IMR-90 (cell line): ENCODE measurements around the gene MMAB. TPM values are rescaled to one million over a fixed set of nuclear protein-coding genes. Genes with fewer than 3 reads are reported as not detected.

ENCODE experiments used
- ATAC-seq: fragments of 200-7000 bp; cut with Tn5 transposase; 2 replicates; pipeline ENCODE4 v1.9.1; 2020; ENCODE audit warnings: low read depth, mild to moderate bottlenecking, moderate library complexity
- BruUV-seq: library from RNA; stranded (reverse); fragments of 400-500 nt; replicated peaks from 2 replicates; lab custom pipeline; 2021; lab: Mats Ljungman, UMichigan
- CTCF ChIA-PET: fragments of 300-600 bp; formaldehyde crosslinking; extraction: SDS; loops from one replicate; lab custom pipeline; 2021; ENCODE audit warnings: antibody characterized with exemption; lab: Yijun Ruan, JAX
- POLR2A ChIA-PET: fragments of 300-600 bp; sonication (Branson Sonifier 250); formaldehyde crosslinking; loops from one replicate; lab custom pipeline; 2022; ENCODE audit warnings: antibody characterized with exemption; ENCODE audit not compliant: unreplicated experiment; lab: Charles Lee
- DNase-seq: peaks from one replicate; pipeline ENCODE4 v3.0.0; 2013
- H2AFZ ChIP-seq: replicated peaks from 2 replicates; pipeline ENCODE3; 2013; ENCODE audit warnings: low read length, mild to moderate bottlenecking; ENCODE audit not compliant: poor library complexity
- H2AK5ac ChIP-seq: 2 replicates; pipeline ENCODE4 v1.6.1; 2013; ENCODE audit warnings: low read depth, low read length, inconsistent platforms
- H2AK9ac ChIP-seq: replicated peaks from 2 replicates; pipeline ENCODE3; 2013; ENCODE audit warnings: mild to moderate bottlenecking, low read depth, low read length, moderate library complexity; ENCODE audit not compliant: poor library complexity
- H2BK120ac ChIP-seq: 2 replicates; pipeline ENCODE4 v1.6.1; 2013; ENCODE audit warnings: low read depth, low read length, inconsistent platforms
- H2BK15ac ChIP-seq: 3 replicates; pipeline ENCODE4 v1.6.1; 2013; ENCODE audit warnings: low read depth, low read length, inconsistent platforms
- H2BK20ac ChIP-seq: 2 replicates; pipeline ENCODE4 v1.6.1; 2013; ENCODE audit warnings: low read depth, mild to moderate bottlenecking, inconsistent platforms, low read length, moderate library complexity
- H2BK5ac ChIP-seq: 2 replicates; pipeline ENCODE4 v1.6.1; 2013; ENCODE audit warnings: mild to moderate bottlenecking, low read depth, low read length, inconsistent platforms; ENCODE audit not compliant: poor library complexity, severe bottlenecking
- H3K14ac ChIP-seq: replicated peaks from 2 replicates; pipeline ENCODE4 v1.6.1; 2013; ENCODE audit warnings: low read depth, low read length, inconsistent platforms
- H3K18ac ChIP-seq: 2 replicates; pipeline ENCODE4 v1.6.1; 2013; ENCODE audit warnings: low read depth, low read length, control low read depth
- H3K23ac ChIP-seq: 2 replicates; pipeline ENCODE4 v1.6.1; 2013; ENCODE audit warnings: low read depth, low read length, inconsistent platforms
- H3K27ac ChIP-seq: 2 replicates; pipeline ENCODE4 v1.5.1; 2013; ENCODE audit warnings: mild to moderate bottlenecking, control low read depth, low read length; ENCODE audit not compliant: insufficient read depth
- H3K27me3 ChIP-seq: 2 replicates; pipeline ENCODE4 v1.6.1; 2013; ENCODE audit warnings: low read length; ENCODE audit not compliant: control insufficient read depth, insufficient read depth
- H3K36me3 ChIP-seq: 2 replicates; pipeline ENCODE4 v1.6.1; 2013; ENCODE audit warnings: low read length, mixed read lengths; ENCODE audit not compliant: control insufficient read depth, insufficient read depth
- H3K4ac ChIP-seq: 2 replicates; pipeline ENCODE4 v1.6.1; 2013; ENCODE audit warnings: low read depth, low read length, inconsistent platforms
- H3K4me1 ChIP-seq: 2 replicates; pipeline ENCODE4 v1.6.1; 2013; ENCODE audit warnings: low read length, mixed read lengths; ENCODE audit not compliant: control insufficient read depth, insufficient read depth
- H3K4me2 ChIP-seq: 2 replicates; pipeline ENCODE4 v1.6.1; 2013; ENCODE audit warnings: low read depth, mild to moderate bottlenecking, control low read depth, low read length, moderate library complexity
- H3K4me3 ChIP-seq: 2 replicates; pipeline ENCODE4 v1.5.1; 2013; ENCODE audit warnings: low read depth, mild to moderate bottlenecking, control low read depth, low read length, moderate library complexity; ENCODE audit not compliant: insufficient read depth
- H3K56ac ChIP-seq: 2 replicates; pipeline ENCODE4 v1.6.1; 2013; ENCODE audit warnings: low read length, inconsistent platforms; ENCODE audit not compliant: insufficient read depth; ENCODE audit errors: extremely low read depth
- H3K79me1 ChIP-seq, 2 experiments: 2 replicates each; pipeline ENCODE4 v1.6.1; 2013; ENCODE audit warnings: low read length in 2 of 2, inconsistent platforms in 1 of 2, low read depth in 1 of 2
- H3K9ac ChIP-seq: 2 replicates; pipeline ENCODE4 v1.6.1; 2013; ENCODE audit warnings: low read depth, low read length, control low read depth
- H3K9me1 ChIP-seq: 2 replicates; pipeline ENCODE4 v1.6.1; 2013; ENCODE audit warnings: low read length, inconsistent platforms; ENCODE audit not compliant: insufficient read depth
- H3K9me3 ChIP-seq: 2 replicates; pipeline ENCODE4 v1.6.1; 2013; ENCODE audit warnings: low read length; ENCODE audit not compliant: control insufficient read depth, insufficient read depth
- H4K20me1 ChIP-seq: 2 replicates; pipeline ENCODE4 v1.6.1; 2013; ENCODE audit warnings: low read length, inconsistent platforms; ENCODE audit not compliant: insufficient read depth
- H4K5ac ChIP-seq: 2 replicates; pipeline ENCODE4 v1.6.1; 2013; ENCODE audit warnings: mild to moderate bottlenecking, low read depth, low read length, control low read depth
- H4K8ac ChIP-seq, 2 experiments: 2 replicates each; pipeline ENCODE4 v1.6.1; 2013; ENCODE audit warnings: low read depth in 2 of 2, low read length in 2 of 2, control low read depth in 1 of 2, inconsistent platforms in 1 of 2
- H4K91ac ChIP-seq: 2 replicates; pipeline ENCODE4 v1.6.1; 2013; ENCODE audit warnings: low read depth, low read length, inconsistent platforms; ENCODE audit not compliant: insufficient read depth
- BHLHE40 ChIP-seq: fragments of 150-350 bp; IDR thresholded peaks from 2 replicates; pipeline ENCODE4 v1.6.1; 2016; ENCODE audit warnings: mild to moderate bottlenecking, low read depth, low read length
- CEBPB ChIP-seq: IDR thresholded peaks from 2 replicates; pipeline ENCODE4 v1.6.1; 2012; ENCODE audit warnings: low read depth, low read length, improper control_type of control experiment
- CHD1 ChIP-seq: IDR thresholded peaks from 2 replicates; pipeline ENCODE4 v1.6.1; 2012; ENCODE audit warnings: low read depth, low read length, improper control_type of control experiment
- FOS ChIP-seq: fragments of 150-350 bp; IDR thresholded peaks from 2 replicates; pipeline ENCODE4 v1.6.1; 2016; ENCODE audit warnings: low read depth, low read length
- MAFK ChIP-seq: IDR thresholded peaks from 2 replicates; pipeline ENCODE4 v1.6.1; 2012; ENCODE audit warnings: low read depth, low read length, improper control_type of control experiment
- MAZ ChIP-seq: IDR thresholded peaks from 2 replicates; pipeline ENCODE4 v1.6.1; 2012; ENCODE audit warnings: low read depth, mild to moderate bottlenecking, low read length, improper control_type of control experiment, moderate library complexity, borderline replicate concordance
- MXI1 ChIP-seq: IDR thresholded peaks from 2 replicates; pipeline ENCODE4 v1.6.1; 2012; ENCODE audit warnings: low read depth, mild to moderate bottlenecking, low read length, moderate library complexity, borderline replicate concordance
- NFE2L2 ChIP-seq: fragments of 150-350 bp; IDR thresholded peaks from 2 replicates; pipeline ENCODE4 v1.6.1; 2016; ENCODE audit warnings: low read depth, mild to moderate bottlenecking, low read length
- POLR2A ChIP-seq: IDR thresholded peaks from 2 replicates; pipeline ENCODE4 v1.6.1; 2012; ENCODE audit warnings: mild to moderate bottlenecking, low read depth, low read length
- RAD21 ChIP-seq: IDR thresholded peaks from 2 replicates; pipeline ENCODE4 v1.6.1; 2012; ENCODE audit warnings: low read length, improper control_type of control experiment
- RCOR1 ChIP-seq: IDR thresholded peaks from 2 replicates; pipeline ENCODE4 v1.6.1; 2012; ENCODE audit warnings: mild to moderate bottlenecking, low read length, improper control_type of control experiment; ENCODE audit not compliant: insufficient replicate concordance
- RFX5 ChIP-seq: IDR thresholded peaks from 2 replicates; pipeline ENCODE4 v1.8.0; 2012; ENCODE audit warnings: low read depth, mild to moderate bottlenecking, low read length, moderate library complexity
- SMC3 ChIP-seq: fragments of 150-350 bp; IDR thresholded peaks from 2 replicates; pipeline ENCODE4 v1.6.1; 2016; ENCODE audit warnings: low read depth, mild to moderate bottlenecking, antibody characterized with exemption, low read length, moderate library complexity
- WGBS, 2 experiments: methylation state at CpG; one replicate each; pipeline versions ENCODE4 v1.1.5 to v1.1.7; 2013; ENCODE audit warnings: missing lambda C conversion rate in 2 of 2; ENCODE audit not compliant: insufficient read length in 1 of 2; ENCODE audit errors: extremely low coverage in 2 of 2; 5-methylcytosine and 5-hydroxymethylcytosine counted together
- dilution Hi-C: fragments of 300-500 bp; cut with HindIII; formaldehyde crosslinking; loops from one replicate; pipeline ENCODE4 v1.14.3; 2018; ENCODE audit warnings: low sequenced_read_pairs; ENCODE audit not compliant: unreplicated experiment
- in situ Hi-C: fragments of 300-500 bp; cut with MboI; formaldehyde crosslinking; loops from 3 replicates; pipeline ENCODE4 v1.14.3; 2019; ENCODE audit warnings: low sequenced_read_pairs, inconsistent platforms, mixed read lengths
- intact Hi-C: fragments of 100-400 bp; cut with micrococcal nuclease; formaldehyde crosslinking; loops from 2 replicates; pipeline ENCODE4 v1.10.0; 2022
- polyA plus RNA-seq, 3 experiments: library from polyadenylated mRNA; depleted of rRNA; stranded (reverse); fragments of >200 nt; gene quantifications; 2 replicates each; pipeline ENCODE4 v1.2.3, GENCODE V29; 2012; ENCODE audit warnings: low replicate concordance in 1 of 3
- total RNA-seq: library from RNA; depleted of rRNA; stranded (reverse); fragments of >200 nt; gene quantifications from 2 replicates; pipeline ENCODE4 v1.2.3, GENCODE V29; 2012
- TF ChIP-seq, protein P1 (sequence below): fragments of 150-350 bp; IDR thresholded peaks from 2 replicates; pipeline ENCODE4 v1.6.1; 2016; ENCODE audit warnings: low read depth, mild to moderate bottlenecking, low read length, moderate library complexity, borderline replicate concordance
- TF ChIP-seq, protein P2 (sequence below): fragments of 150-350 bp; IDR thresholded peaks from 2 replicates; pipeline ENCODE4 v1.6.1; 2017; ENCODE audit warnings: mild to moderate bottlenecking, antibody characterized with exemption, low read length, low read depth
- TF ChIP-seq, protein P3 (sequence below): conservative IDR thresholded peaks from 2 replicates; pipeline ENCODE4 v1.5.1; 2012; ENCODE audit warnings: mild to moderate bottlenecking, low read depth, low read length, improper control_type of control experiment

MMAB gene
- total and polyA plus RNA-seq, 2 of the 4 experiments (the other 2 are of a cell fraction): 16.5 to 16.9 TPM

DNA sequence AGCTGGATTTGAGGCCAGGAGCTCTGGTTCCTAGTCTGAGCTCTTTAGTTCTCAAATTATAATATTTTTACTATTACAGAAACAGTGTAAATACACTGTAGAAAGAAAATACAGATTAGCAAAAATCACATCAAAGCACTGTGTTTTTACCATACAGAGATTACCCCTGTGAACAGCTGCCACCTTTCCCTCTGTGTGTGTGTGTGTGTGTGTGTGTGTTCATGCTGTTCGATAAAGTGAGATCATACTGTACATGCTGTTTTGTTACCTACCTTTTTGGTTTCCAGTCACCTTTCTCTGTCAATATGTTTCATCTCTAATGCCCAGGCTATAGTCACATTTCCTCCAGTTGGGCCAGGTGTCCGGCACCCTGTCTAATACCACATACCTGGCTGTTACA, 27.2 kb upstream of the MMAB start:
- ATAC-seq (no peak), DNase-seq (no peak)
- no peak overlapping the region for H3K27ac ChIP-seq
- H3K56ac ChIP-seq: no peak overlapping the region
- H3K36me3 ChIP-seq: no peaks in the 10 kb centered on the region
- H4K5ac ChIP-seq: no peak overlapping the region
- no peaks in the 10 kb centered on the region for H3K9me3 ChIP-seq
- POLR2A ChIA-PET: no interaction called here
- TF ChIP-seq MXI1 (no peak), BHLHE40 (no peak), MAFK (no peak), RCOR1 (no peak), POLR2A (no peak), CHD1 (no peak), RAD21 (no peak), RFX5 (no peak), SMC3 (no peak), MAZ (no peak), CEBPB (no peak), FOS (no peak), NFE2L2 (no peak)
- TF ChIP-seq, protein P1, sequence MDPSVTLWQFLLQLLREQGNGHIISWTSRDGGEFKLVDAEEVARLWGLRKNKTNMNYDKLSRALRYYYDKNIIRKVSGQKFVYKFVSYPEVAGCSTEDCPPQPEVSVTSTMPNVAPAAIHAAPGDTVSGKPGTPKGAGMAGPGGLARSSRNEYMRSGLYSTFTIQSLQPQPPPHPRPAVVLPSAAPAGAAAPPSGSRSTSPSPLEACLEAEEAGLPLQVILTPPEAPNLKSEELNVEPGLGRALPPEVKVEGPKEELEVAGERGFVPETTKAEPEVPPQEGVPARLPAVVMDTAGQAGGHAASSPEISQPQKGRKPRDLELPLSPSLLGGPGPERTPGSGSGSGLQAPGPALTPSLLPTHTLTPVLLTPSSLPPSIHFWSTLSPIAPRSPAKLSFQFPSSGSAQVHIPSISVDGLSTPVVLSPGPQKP: no peak
- TF ChIP-seq, protein P2, sequence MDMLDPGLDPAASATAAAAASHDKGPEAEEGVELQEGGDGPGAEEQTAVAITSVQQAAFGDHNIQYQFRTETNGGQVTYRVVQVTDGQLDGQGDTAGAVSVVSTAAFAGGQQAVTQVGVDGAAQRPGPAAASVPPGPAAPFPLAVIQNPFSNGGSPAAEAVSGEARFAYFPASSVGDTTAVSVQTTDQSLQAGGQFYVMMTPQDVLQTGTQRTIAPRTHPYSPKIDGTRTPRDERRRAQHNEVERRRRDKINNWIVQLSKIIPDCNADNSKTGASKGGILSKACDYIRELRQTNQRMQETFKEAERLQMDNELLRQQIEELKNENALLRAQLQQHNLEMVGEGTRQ: no peak
- TF ChIP-seq, protein P3, sequence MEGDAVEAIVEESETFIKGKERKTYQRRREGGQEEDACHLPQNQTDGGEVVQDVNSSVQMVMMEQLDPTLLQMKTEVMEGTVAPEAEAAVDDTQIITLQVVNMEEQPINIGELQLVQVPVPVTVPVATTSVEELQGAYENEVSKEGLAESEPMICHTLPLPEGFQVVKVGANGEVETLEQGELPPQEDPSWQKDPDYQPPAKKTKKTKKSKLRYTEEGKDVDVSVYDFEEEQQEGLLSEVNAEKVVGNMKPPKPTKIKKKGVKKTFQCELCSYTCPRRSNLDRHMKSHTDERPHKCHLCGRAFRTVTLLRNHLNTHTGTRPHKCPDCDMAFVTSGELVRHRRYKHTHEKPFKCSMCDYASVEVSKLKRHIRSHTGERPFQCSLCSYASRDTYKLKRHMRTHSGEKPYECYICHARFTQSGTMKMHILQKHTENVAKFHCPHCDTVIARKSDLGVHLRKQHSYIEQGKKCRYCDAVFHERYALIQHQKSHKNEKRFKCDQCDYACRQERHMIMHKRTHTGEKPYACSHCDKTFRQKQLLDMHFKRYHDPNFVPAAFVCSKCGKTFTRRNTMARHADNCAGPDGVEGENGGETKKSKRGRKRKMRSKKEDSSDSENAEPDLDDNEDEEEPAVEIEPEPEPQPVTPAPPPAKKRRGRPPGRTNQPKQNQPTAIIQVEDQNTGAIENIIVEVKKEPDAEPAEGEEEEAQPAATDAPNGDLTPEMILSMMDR: no peak
- H3K4me2 ChIP-seq: no peak overlapping the region
- no peaks in the 10 kb centered on the region for H3K79me1 ChIP-seq
- H2AK5ac ChIP-seq: no peak overlapping the region
- no peak overlapping the region for H4K91ac ChIP-seq
- peaks cover 2% of the 10 kb centered on the region; the same call in 1 of the 2 replicates for H3K4me1 ChIP-seq
- no peaks in the 10 kb centered on the region for H4K20me1 ChIP-seq
- H3K14ac ChIP-seq: no peak overlapping the region
- no peak overlapping the region for H2BK20ac ChIP-seq
- no peak overlapping the region for H3K4me3 ChIP-seq
- BruUV-seq: no TSS peak
- dilution Hi-C loops: no loop called here
- H4K8ac ChIP-seq: no peak overlapping the region
- H3K27me3 ChIP-seq: peaks cover 17% of the 10 kb centered on the region
- no CpG with 5 or more reads among the region's 2 CpGs for WGBS, 2 experiments
- CTCF ChIA-PET: interaction anchor here (0.7 to 1.7 kb wide), 2 partner anchors 17 to 175 kb away, joined by 4 to 5 read pairs; no protein-coding TSS in a partner anchor
- H2BK120ac ChIP-seq: no peak overlapping the region
- H3K9ac ChIP-seq: no peak overlapping the region
- H3K4ac ChIP-seq: no peak overlapping the region
- intact Hi-C loops: no loop called here
- no peak overlapping the region for H2AK9ac ChIP-seq
- no peak overlapping the region for H3K18ac ChIP-seq
- H2AFZ ChIP-seq: no peak overlapping the region
- no peak overlapping the region for H3K23ac ChIP-seq
- in situ Hi-C loops: no loop called here
- no peak overlapping the region for H2BK15ac ChIP-seq
- no peak overlapping the region for H2BK5ac ChIP-seq
- H3K9me1 ChIP-seq: peaks cover 3% of the 10 kb centered on the region; the same call in 1 of the 2 replicates
